Measurements from ENCODE around the gene SLC24A3. TPM values are rescaled to one million over a fixed set of nuclear protein-coding genes. Genes with fewer than 3 reads are reported as not detected.
"Not testable (repeated sequence)": the region's sequence is repeated elsewhere in the genome, so short reads cannot be mapped to it uniquely, and the experiment has no call there.

SLC24A3 gene
- total RNA-seq, 1 donor from 2014 or later, result 0.21 TPM

DNA sequence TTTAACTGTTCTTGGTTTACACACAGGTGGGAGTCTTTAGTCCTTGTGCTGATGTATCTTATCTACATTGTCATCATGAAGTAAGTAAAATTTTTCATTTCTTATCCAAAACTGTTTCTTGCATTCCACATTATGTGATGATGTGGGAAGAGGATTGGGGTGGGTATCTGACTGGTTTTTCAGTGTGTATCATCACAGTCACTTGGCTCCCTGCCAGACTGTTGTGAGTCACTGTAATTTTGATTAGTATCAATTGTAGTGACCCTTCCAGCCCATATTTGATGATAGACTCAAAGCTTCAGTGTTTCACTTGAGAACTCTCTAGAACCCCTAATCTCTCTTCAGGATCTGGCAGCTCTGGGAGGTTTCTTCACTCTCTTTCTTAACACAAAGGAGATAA is 461.1 kb downstream of the SLC24A3 start:
- H3K4me3 ChIP-seq, result no peak overlapping the region
- H3K9me3 ChIP-seq (ENCODE audit: low read depth), result no peaks in the 10 kb centered on the region
- no peaks in the 10 kb centered on the region for H4K20me1 ChIP-seq (ENCODE audit: low read depth)
- H3K9ac ChIP-seq, result no peak overlapping the region
- Mint-ChIP-seq H3K4me3 (no peak overlapping the region), H3K27ac (no peak overlapping the region), H3K36me3 (no peaks in the 10 kb centered on the region), H3K9me3 (peaks cover 2% of the 10 kb centered on the region), H3K27me3 (ENCODE audit: insufficient read depth, low read depth) (peaks cover 2% of the 10 kb centered on the region), H3K4me1 (no peaks in the 10 kb centered on the region)
- no peak overlapping the region for H3K27ac ChIP-seq
- H3K36me3 ChIP-seq, result no peaks in the 10 kb centered on the region
- no peak overlapping the region for H2AFZ ChIP-seq (replicated peaks)
- H3K4me2 ChIP-seq, result no peak overlapping the region
- TF ChIP-seq EZH2 (IDR thresholded peaks at IDR 0.05), result no peak
- no peak for TF ChIP-seq EZH2phosphoT487 (IDR thresholded peaks at IDR 0.05)
- TF ChIP-seq, protein P1, sequence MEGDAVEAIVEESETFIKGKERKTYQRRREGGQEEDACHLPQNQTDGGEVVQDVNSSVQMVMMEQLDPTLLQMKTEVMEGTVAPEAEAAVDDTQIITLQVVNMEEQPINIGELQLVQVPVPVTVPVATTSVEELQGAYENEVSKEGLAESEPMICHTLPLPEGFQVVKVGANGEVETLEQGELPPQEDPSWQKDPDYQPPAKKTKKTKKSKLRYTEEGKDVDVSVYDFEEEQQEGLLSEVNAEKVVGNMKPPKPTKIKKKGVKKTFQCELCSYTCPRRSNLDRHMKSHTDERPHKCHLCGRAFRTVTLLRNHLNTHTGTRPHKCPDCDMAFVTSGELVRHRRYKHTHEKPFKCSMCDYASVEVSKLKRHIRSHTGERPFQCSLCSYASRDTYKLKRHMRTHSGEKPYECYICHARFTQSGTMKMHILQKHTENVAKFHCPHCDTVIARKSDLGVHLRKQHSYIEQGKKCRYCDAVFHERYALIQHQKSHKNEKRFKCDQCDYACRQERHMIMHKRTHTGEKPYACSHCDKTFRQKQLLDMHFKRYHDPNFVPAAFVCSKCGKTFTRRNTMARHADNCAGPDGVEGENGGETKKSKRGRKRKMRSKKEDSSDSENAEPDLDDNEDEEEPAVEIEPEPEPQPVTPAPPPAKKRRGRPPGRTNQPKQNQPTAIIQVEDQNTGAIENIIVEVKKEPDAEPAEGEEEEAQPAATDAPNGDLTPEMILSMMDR (IDR thresholded peaks at IDR 0.05), result no peak
- no peaks in the 10 kb centered on the region for H3K27me3 ChIP-seq
- no peak for DNase-seq (ENCODE audit: low spot score)
- no peaks in the 10 kb centered on the region for H3K4me1 ChIP-seq
- no peaks in the 10 kb centered on the region for H3K79me2 ChIP-seq (ENCODE audit: low read depth)
- H3F3A ChIP-seq (ENCODE audit: low read depth), result no peaks in the 10 kb centered on the region

DNA sequence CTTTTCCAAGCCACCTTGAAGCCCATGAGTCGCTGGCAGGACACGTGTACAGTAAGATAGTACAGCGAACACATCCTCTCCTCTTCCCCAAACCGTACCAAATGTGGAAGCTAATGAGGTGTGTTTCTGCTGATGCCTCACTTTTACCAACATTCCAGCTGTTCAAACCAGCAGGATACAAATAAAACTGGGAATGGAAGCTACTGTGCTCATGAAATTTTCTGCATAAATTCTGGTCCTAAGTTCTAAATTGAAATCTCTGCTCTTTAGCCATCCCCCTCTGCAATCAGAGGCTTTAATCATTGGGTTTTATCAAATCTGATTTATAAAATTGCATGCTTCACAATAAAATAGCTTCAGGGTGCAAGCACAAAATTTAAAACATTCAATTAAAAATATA is 463.8 kb downstream of the SLC24A3 start:
- Mint-ChIP-seq H3K9me3 (peaks cover 9% of the 10 kb centered on the region), H3K4me3 (no peak overlapping the region), H3K36me3 (no peaks in the 10 kb centered on the region), H3K27ac (no peak overlapping the region), H3K4me1 (no peaks in the 10 kb centered on the region), H3K27me3 (ENCODE audit: insufficient read depth, low read depth) (peaks cover 4% of the 10 kb centered on the region)
- H4K20me1 ChIP-seq (ENCODE audit: low read depth), result no peaks in the 10 kb centered on the region
- no peaks in the 10 kb centered on the region for H3F3A ChIP-seq (ENCODE audit: low read depth)
- H3K27me3 ChIP-seq, result no peaks in the 10 kb centered on the region
- no peak overlapping the region for H3K27ac ChIP-seq
- no peak overlapping the region for H3K4me2 ChIP-seq
- no peaks in the 10 kb centered on the region for H3K36me3 ChIP-seq
- no peak for DNase-seq (ENCODE audit: low spot score)
- no peak overlapping the region for H3K9ac ChIP-seq
- no peaks in the 10 kb centered on the region for H3K4me1 ChIP-seq
- TF ChIP-seq EZH2phosphoT487 (IDR thresholded peaks at IDR 0.05) (no peak), EZH2 (IDR thresholded peaks at IDR 0.05) (no peak)
- TF ChIP-seq, protein P1 (IDR thresholded peaks at IDR 0.05), result no peak
- H3K4me3 ChIP-seq, result no peak overlapping the region
- no peaks in the 10 kb centered on the region for H3K9me3 ChIP-seq (ENCODE audit: low read depth)
- no peaks in the 10 kb centered on the region for H3K79me2 ChIP-seq (ENCODE audit: low read depth)
- H2AFZ ChIP-seq (replicated peaks), result no peak overlapping the region

DNA sequence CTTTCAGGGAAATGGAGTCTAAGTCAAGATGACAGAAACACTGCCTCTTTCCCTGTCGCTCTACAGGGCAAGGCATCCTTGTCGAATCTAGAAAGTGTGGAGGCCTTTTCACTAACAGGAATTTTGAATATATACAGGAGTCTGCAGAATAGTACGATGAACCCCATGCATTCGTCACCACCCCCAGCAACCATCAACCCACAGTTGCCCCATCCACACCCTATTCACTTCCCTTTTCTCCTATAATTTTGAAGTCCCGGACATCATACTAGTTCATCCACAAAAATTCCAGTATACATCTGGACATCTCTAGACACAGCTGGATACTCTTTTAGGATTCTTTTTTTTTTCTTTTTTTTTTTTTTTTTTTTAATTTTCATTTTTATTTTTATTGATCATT is 464.9 kb downstream of the SLC24A3 start:
- Histone ChIP-seq H3K4me1 (no peaks in the 10 kb centered on the region), H4K20me1 (ENCODE audit: low read depth) (no peaks in the 10 kb centered on the region), H3K27ac (no peak overlapping the region), H3K36me3 (no peaks in the 10 kb centered on the region), H3K4me2 (no peak overlapping the region), H3K9ac (no peak overlapping the region), H3K27me3 (no peaks in the 10 kb centered on the region), H2AFZ (replicated peaks) (no peak overlapping the region), H3K4me3 (no peak overlapping the region), H3K79me2 (ENCODE audit: low read depth) (no peaks in the 10 kb centered on the region), H3K9me3 (ENCODE audit: low read depth) (no peaks in the 10 kb centered on the region), H3F3A (ENCODE audit: low read depth) (no peaks in the 10 kb centered on the region)
- no peak overlapping the region for H3K4me3 Mint-ChIP-seq
- peaks cover 9% of the 10 kb centered on the region for H3K9me3 Mint-ChIP-seq
- no peak for DNase-seq (ENCODE audit: low spot score)
- no peak overlapping the region for H3K27ac Mint-ChIP-seq
- peaks cover 4% of the 10 kb centered on the region for H3K27me3 Mint-ChIP-seq (ENCODE audit: insufficient read depth, low read depth)
- TF ChIP-seq EZH2 (IDR thresholded peaks at IDR 0.05) (no peak), EZH2phosphoT487 (IDR thresholded peaks at IDR 0.05) (no peak)
- TF ChIP-seq, protein P1 (IDR thresholded peaks at IDR 0.05), result no peak
- no peaks in the 10 kb centered on the region for H3K36me3 Mint-ChIP-seq
- no peaks in the 10 kb centered on the region for H3K4me1 Mint-ChIP-seq

DNA sequence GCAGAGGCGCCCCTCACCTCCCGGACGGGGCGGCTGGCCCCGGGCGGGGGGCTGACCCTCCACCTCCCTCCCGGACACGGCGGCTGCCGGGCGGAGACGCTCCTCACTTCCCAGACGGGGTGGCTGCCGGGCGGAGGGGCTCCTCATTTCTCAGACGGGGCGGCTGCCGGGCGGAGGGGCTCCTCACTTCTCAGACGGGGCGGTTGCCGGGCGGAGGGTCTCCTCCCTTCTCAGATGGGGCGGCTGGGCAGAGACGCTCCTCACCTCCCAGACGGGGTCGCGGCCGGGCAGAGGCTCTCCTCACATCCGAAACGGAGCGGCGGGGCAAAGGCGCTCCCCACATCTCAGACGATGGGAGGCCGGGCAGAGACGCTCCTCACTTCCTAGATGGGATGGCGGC is 466.1 kb downstream of the SLC24A3 start:
- not testable (repeated sequence) for H3K79me2 ChIP-seq (ENCODE audit: low read depth); H3K4me2 ChIP-seq; H3K4me3 Mint-ChIP-seq; H3K9me3 ChIP-seq (ENCODE audit: low read depth); H3K27me3 ChIP-seq; H3K9ac ChIP-seq; H3K36me3 ChIP-seq; H3K9me3 Mint-ChIP-seq; H3F3A ChIP-seq (ENCODE audit: low read depth); H3K27me3 Mint-ChIP-seq (ENCODE audit: insufficient read depth, low read depth); H2AFZ ChIP-seq (replicated peaks); H4K20me1 ChIP-seq (ENCODE audit: low read depth); H3K4me1 Mint-ChIP-seq; H3K4me3 ChIP-seq; H3K27ac ChIP-seq; DNase-seq (ENCODE audit: low spot score); H3K36me3 Mint-ChIP-seq; H3K4me1 ChIP-seq; H3K27ac Mint-ChIP-seq
